Suppressor macrophage treated with lipopolysaccharide for 1 hour (primary cell): ENCODE data around the gene MEDAG.

Experiments
- DNase-seq, 3 donors: peaks; one replicate each; pipeline ENCODE4 v3.0.0-alpha.2; 2020 to 2022

MEDAG gene

GRCh38 chr13:30905932-30906383 lies at the start of gene MEDAG:
TSS of gene MEDAG (plus strand) at chr13:30906271. CDS start at chr13:30906516, 245 bp downstream.
- DNase-seq = no peak

GRCh38 chr13:30857018-30857417 lies 49.1 kb upstream of the MEDAG start:
- DNase-seq = peak in 2 of 3 donors; percentile 41 to 56

- DNase-seq = no peak
Measured at GRCh38 chr13:30857636-30858035, 48.4 kb upstream of the MEDAG start.

GRCh38 chr13:30859326-30859725 lies 46.7 kb upstream of the MEDAG start:
- no peak for DNase-seq

DNA sequence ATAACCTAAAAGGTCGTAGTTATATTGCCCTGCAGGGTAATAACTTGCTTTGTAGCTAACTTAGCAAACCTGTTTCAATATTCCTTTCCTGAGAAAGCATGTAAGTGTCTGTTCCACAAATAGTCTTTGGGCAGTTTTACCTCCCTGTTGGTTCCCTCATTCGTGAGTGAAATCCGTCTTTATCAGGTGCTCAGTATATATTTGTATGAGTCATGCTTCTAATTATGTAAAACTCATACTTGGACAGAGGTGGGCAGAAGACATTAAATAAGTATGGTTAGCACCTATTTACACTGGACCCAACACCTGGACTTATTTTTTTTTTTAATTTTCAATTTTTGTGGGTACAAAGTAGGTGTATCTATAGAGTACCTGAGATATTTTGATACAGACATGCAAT lies 44.9 kb upstream of the MEDAG start:
- DNase-seq = no peak

GRCh38 chr13:30861836-30862467 lies 44.1 kb upstream of the MEDAG start:
- DNase-seq = no peak

DNA sequence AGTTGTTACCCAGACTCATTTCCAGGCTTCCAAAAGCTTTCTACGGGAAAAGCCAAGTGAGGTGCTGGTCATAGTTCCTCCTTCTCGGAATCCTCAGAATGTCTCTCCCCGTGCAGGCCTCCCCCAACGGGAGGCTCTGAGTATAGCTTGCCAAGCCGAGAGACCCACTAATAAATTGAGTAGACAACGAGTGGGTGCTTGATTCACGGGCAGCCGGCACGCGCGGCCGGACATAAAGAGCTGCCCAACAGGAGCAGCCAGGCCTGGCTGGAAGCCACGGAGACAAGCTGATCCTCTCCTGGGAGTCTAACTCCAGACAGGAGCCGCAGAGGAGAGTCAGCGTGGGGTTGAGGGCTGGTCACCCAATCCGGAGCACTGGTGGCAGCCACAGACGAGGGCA lies 43.4 kb upstream of the MEDAG start:
- no peak for DNase-seq

GRCh38 chr13:30863231-30863630 lies 42.8 kb upstream of the MEDAG start:
- no peak for DNase-seq

DNA sequence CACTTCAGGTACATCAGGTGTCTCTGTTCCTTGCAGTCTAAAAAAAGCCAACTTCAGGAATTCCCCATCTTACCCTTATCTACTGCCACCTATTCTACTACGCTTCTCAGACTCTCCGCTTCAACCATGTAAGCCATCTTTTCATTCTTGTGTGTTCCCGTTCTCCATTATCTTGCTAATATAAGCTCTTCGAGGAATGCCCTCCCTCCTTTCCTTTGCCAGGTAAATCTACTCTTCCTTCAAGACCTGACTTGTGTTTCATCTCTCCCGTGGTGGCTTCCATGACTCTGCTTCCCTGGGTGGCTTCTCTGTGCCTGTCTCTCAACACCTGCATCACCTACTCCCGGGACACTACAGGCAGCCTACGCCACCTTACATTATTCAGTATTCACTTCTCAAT lies 42.3 kb upstream of the MEDAG start:
- no peak for DNase-seq

DNA sequence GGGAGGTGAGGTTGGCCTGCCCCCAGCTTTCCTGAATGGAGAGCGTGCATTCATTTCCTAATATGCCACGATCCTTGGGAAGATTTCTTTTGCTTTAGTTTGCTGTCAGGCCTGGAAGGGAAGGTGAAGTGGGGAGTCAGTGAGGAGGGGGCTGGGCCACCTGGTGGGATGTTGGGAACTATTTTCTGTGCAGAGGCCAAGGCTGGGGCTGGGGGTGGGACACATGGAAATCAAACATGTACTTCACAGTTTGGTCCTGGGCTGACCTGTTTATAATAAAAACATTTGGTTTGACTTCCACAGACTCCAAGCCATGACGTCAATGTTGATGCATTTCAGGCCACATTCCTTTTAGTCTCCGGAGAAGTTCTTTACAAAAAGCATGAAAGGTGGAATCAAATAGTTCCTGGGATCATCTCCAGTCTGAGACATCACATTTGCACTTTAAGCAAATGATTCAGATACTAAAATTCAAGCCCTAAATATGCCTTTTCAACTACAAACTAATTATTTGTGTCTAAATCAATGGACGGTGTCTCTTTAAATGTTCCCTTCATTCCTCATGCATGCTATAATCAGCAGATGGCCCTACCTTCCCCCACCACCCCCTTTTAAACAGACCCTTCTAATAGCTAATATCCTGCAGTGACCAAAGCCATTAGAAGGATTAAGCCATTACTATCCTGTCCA lies 41.5 kb upstream of the MEDAG start:
- DNase-seq = no peak

DNA sequence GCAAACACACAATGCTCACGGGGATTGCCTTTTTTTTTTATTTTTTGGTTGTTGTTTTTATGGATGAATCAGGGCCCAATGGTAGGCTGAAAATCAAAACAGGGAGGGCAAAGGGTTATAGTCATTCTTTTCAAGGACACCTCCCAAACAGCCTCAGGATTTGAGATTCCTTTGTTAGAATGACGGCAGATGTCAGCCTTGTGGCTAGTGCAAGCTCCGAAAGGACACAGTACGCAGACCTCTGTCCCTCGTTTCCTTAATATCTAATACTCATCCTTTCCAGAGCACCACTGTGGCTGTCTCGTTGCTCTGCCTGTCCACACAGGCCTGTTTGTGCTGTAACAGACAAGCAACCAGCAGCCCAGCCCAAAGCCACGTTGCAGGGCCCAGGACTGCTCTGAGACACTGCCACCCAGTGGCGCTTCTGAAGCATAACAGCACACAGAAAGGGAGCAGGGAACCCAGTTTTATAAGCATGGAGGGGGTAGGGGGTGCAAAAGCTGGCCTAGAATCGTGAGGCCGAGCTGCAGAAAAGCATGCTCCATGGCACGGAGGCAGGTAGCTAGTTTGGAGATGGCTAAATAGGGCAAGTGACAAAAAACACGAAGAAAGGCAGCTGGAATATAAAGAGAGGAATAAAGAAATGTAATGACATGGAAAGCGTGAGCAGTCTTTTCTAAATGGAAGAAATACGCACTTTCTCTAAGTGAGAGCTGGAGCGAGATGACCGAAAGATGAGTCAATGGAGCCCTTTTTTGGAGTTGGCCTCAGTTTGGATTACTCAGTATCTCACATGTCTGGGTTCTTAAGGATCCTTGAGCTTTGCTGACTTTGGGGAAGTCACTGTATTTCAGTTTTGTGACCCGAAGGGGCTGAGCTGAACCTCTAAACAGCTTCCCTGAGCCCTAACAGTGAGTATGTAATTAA lies 40.7 kb upstream of the MEDAG start:
- DNase-seq = peak; percentile 75 to 89 (median 87)

DNA sequence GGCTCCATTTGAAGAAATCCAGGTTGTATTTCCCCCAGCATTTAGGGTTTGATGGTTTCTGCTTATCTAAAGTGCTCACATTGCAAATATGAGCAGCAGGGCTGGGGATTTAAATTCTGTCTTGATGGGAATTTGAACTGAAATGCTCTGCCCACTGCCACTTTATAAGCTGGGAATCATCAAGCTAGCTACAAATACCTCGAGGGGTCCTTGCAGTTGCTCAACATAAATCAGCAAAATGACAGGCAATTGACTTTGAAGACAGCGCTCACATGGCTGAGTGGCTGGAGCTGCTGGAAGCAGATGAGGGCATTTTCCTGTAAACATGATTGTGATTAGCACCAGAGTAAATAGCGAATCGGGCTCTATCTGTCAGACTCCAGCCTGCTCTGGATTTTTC lies 39.4 kb upstream of the MEDAG start:
- no peak for DNase-seq

GRCh38 chr13:30867089-30867669 lies 38.9 kb upstream of the MEDAG start:
- DNase-seq = no peak

DNA sequence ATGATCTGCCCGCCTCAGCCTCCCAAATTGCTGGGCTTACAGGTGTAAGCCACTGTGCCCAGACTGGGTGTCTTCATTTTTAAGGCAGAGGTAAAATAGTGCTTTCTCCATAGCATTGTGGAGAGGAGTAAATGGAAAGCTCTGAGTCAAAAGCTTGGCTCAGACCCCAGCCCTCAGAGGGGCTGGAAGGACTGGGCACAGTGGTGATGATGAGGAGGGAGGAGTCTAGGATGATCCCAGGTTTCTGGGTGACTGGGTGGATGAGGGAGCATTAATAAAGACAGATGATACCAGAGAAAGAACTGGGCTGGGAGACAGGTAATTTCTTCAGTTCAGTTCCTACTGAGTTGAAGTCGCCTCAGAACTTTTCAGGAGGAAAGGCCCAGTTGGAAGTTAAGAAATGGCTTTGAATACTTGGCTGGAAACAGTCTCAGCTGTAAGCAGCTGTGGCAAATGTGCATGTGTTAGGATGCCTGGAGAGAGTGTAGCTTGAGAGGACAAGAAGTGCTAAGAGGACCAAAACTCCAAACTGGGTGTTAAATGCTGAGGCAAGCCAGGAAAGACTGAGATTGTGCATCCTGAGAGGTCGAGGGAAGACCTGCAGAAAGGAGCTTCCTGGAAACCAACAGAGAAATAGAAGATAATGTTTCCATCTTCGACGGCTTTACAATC lies 37.1 kb upstream of the MEDAG start:
- DNase-seq = no peak

- no peak for DNase-seq
Measured at GRCh38 chr13:30869491-30869890, 36.6 kb upstream of the MEDAG start.

DNA sequence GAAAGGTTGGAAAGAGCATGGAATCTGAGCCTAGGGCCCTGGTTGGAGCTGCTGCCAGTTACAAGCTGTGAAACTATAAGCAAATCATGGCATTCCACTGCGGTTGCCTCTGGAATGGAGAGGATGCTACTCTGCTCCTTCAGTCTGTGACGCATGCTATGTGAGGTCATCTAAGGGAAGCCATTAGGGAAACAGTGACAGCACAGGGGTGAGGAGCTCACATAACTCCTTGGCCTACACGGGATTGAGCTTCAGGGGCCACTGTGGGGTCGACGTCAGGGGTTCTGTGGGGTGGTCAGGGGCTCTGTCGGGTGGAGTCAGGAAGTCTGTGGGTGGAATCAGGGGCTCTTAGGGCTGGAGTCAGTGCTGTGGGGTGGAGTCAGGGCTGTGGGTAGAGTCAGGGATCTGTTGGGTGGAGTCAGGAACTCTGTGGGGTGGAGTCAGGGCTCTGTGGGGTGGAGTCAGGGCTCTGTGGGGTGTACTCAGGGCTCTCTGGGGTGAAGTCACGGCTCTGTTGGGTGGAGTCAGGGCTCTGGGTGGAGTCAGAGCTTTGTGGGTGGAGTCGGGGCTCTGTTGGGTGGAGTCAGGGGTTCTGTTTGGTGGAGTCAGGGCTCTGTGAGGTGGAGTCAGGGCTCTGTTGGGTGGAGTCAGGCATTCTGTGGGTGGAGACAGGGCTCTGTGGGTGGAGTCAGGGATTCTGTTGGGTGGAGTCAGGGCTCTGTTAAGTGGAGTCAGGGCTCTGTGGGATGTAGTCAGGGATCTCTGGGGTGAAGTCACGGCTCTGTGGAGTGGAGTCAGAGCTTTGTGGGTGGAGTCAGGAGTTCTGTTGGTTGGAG lies 35.8 kb upstream of the MEDAG start:
- DNase-seq = peak; percentile 68 to 77 (median 70)

DNA sequence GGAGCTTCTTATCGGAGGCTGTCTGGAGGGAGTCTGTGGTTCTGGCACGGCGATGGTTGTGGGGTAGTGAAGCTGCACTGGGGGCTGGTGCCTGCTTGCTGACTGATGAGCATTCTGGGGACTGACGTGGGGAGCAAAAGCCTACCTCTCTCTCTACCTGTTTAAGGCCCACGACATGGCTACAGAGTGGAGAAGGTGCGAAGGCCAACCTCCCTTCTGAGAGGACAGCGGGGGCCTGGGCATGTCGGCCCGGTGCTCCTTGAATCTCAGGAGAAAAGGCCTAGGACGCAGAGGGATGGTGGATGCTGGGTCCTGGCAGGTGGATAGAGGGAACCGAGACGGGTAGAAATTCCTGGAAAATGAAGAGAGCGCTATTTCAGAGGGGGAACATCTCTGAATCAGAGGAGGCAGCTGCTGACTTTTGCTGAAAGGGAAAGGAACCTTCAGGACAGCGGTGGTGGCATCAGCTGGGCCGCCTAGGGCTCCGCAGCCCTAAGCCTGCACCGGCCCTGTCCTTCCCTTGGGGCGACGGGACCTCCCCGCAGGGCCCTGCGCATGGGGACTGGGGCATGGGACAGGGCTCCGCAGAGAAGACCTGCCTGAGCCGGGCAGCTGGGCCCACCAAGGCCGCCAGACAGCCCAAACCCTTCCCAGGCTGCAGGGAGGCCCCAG lies 35.0 kb upstream of the MEDAG start:
- DNase-seq = no peak

GRCh38 chr13:30871588-30872275 lies 34.3 kb upstream of the MEDAG start:
- DNase-seq = peak in 1 of 3 donors; percentile 22

- DNase-seq = peak in 1 of 3 donors; percentile 18
Measured at GRCh38 chr13:30872276-30872594, 33.8 kb upstream of the MEDAG start.

GRCh38 chr13:30872685-30873461 lies 33.2 kb upstream of the MEDAG start:
- peak; percentile 92 to 96 (median 95) for DNase-seq
